AG20443 (cell line): ENCODE data around the gene DNAJC28.
"Not testable (repeated sequence)": the region's sequence is repeated elsewhere in the genome, so short reads cannot be mapped to it uniquely, and the experiment has no call there.

Experiments
- DNase-seq: peaks from one replicate; pipeline ENCODE4 v3.0.0; 2012; ENCODE audit warnings: low spot score, mixed read lengths

The DNAJC28 gene

GRCh38 chr21:33480481-33481103 lies 10.9 kb downstream of the DNAJC28 start:
- no peak for DNase-seq

GRCh38 chr21:33479679-33480480 lies 11.6 kb downstream of the DNAJC28 start, which contains the start of gene TMEM50B:
TSS of gene TMEM50B (minus strand) at chr21:33479974. CDS start at chr21:33468885, 11,089 bp downstream.
- peak; percentile 99 for DNase-seq

DNA sequence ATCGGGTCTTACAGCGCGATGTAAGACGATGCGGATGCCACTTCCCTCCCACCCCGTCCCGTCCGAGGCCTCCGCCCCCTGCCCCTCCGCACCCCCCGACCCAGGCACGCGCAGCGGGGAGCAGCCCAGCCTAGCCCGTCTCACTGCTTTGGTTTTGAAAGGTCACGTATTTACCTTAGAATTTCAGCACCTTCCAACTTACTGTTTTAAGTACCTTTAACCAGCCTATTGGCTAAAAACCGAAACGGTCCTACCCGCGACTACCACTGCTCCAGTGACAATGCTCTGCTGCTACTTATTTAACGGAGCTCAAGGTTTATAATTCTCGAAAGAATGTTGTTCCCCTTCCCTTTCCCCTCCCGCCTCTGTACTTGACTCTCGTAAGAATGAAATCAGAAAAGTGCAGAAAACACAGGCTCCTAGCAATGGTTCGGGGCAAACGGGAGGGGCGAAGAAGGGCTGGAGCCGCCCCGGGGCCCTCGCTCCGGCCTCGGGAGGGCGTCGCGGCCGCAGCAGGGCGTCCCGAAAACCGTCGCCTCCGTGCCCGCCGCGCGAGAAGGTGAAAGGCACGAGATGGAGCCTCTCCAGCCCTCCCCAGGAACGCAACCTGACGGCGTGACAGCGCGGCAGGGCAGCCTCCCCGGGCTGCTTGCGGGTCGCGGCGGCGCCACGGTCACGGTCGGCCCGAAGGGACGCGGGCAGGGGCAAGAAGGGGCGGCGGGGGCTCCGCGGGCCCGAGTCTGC lies 12.4 kb downstream of the DNAJC28 start:
- DNase-seq, result peak; percentile 73

DNA sequence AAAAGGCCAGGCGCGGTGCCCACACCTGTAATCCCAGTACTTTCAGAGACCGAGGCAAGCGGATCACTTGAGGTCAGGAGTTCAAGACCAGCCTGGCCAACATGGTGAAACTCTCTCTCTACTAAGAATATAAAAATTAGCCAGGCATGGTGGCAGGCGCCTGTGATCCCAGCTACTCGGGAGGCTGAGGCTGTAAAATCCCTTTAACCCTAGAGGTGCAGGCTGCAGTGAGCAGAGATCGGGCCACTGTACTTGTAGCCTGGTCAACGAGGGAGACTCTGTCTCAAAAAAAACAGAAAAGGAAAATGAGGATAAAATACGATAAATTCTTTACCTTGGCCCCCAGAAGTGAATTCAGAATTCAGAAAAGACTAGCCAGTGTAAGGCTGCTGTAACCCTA lies 13.3 kb downstream of the DNAJC28 start:
- DNase-seq, result no peak

DNA sequence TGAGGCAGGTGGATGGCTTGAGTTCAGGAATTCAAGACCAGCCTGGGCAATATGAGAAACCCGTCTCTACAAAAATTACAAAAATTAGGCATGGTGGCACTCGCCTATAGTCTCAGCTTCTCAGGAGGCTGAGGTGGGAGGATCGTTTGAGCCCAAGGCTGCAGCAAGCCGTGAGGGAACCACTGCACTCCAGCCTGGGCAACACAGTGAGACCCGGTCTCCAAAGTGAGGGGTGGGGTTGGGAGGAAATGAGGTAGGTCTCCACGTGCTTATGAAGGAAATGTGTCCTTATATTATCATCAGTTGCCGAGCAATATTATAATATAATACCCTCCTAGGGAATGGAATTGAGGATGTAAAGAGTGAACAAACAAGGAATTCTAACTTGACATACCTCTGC lies 14.4 kb downstream of the DNAJC28 start:
- no peak for DNase-seq

DNA sequence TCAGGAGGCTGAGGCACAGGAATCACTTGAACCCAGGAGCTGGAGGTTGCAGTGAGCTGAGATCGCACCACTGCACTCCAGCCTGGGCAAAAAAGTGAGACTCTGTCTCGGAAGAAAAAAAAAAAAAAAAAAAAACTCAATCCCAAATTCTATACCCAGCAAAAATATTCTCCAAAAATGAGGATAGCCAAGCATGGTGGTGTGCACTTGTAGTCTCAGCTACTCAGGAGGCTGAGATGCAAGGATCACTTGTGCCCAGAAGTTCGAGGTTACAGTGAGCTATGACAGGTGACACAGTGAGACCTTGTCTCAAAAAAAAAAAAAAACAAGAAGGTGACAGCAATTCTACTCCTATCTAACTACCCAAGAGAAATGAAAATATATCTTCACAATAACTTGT lies 18.2 kb downstream of the DNAJC28 start:
- DNase-seq, result no peak

GRCh38 chr21:33470701-33471100 lies 20.8 kb downstream of the DNAJC28 start:
- DNase-seq, result no peak

DNA sequence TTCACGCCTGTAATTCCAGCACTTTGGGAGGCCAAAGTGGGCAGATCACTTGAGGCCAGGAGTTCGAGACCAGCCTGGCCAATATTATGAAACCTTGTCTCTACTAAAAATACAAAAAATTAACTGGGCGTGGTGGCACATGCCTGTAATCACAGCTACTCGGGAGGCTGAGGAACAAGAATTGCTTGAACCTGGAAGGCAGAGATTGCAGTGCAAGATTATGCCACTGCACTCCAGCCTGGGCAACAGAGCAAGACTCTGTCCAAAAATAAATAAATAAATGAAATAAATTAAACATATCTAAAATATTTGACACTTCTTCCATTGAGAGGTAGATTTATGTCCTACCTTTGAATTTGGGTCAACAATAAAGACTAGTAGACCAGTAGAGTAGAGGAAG lies 22.3 kb downstream of the DNAJC28 start:
- DNase-seq, result not testable (repeated sequence)

GRCh38 chr21:33461538-33462250 lies 29.8 kb downstream of the DNAJC28 start:
- no peak for DNase-seq

DNA sequence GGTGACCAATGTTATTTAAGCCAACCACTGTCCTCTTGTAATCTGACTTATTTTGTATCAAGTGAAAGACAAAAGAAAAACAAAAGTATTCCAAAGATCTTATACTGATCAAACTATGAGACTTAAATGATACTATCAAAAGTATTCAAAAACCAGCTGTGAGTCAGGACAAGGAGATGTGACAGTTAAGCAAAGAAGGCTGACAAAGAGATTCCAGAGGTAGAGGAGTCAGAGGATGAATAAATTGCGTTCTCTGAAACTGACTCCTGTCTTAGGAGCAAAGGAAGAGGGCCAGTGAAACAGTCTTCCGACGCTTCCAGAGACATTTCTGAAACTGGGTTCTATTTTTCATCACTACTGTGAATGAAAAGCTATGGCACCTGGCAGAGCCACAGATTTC lies 32.7 kb downstream of the DNAJC28 start:
- DNase-seq, result no peak

GRCh38 chr21:33455686-33456446 lies 35.6 kb downstream of the DNAJC28 start:
- no peak for DNase-seq

- DNase-seq, result no peak
Measured at GRCh38 chr21:33452362-33452761, 39.2 kb downstream of the DNAJC28 start.

DNA sequence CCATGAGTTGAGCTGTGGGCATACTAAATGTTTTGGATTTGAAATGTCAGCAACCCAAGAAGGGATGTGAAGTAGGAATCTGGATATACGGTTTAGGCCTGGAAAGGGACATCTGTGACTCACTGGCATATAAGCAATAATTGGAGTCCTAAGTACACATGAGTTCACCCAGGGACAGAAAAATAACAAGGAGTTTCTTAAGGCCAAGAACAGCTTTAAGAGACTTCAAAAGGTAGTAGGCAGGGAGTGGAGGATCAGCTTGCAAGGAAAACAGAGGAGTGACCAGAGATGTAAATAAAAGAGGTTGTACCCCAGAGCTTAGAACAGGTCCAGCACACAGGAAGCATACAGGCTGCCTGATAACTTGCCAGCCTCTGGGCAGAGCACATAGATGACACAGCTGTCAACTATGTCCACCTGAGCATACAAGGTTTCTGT lies 39.9 kb downstream of the DNAJC28 start:
- no peak for DNase-seq

- no peak for DNase-seq
Measured at GRCh38 chr21:33449616-33450015, 41.9 kb downstream of the DNAJC28 start.

DNA sequence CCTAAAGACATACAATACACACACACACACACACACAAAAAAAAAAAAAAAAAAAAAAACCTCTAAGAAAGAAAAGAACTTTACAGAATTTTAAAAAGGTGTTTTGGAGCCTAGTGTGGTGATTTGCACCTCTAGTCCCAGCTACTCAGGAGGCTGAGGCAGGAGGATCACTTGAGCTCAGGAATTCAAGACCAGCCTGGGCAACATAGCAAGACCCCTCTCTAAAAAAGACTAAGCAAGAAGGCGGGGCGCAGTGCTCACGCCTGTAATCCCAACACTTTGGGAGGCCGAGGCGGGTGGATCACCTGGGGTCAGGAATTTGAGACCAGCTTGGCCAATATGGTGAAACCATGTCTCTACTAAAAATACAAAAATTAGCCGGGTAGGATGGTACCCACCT lies 44.9 kb downstream of the DNAJC28 start:
- DNase-seq, result not testable (repeated sequence)

GRCh38 chr21:33444499-33444898 lies 47.0 kb downstream of the DNAJC28 start:
- DNase-seq, result no peak

DNA sequence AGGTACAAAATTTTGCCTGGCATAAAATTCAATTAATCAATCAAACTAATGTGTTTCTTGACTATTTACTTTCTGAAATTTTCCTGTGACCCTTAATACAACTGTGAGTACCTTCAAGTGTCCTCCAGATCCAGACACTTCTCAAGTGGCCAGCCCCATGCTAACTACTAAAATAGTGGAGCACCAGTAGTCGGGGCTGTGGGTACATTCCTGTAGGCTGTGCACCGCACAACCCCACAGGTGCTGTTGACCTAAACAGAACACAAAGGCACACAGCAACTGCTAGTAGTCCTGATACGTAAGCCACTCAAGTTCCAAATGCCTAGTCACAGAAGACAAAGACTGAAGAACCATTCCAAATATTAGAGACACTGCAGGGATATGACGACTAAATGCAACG lies 48.3 kb downstream of the DNAJC28 start:
- no peak for DNase-seq

- peak; percentile 53 for DNase-seq
Measured at GRCh38 chr21:33441489-33442477, 49.7 kb downstream of the DNAJC28 start.
